Activated CD8-positive, alpha-beta memory T cell treated with anti-CD3 and anti-CD28 coated beads for 36 hours (primary cell): Measurements from ENCODE around the gene ITPR3. TPM values are rescaled to one million over a fixed set of nuclear protein-coding genes. Genes with fewer than 3 reads are reported as not detected.

ENCODE experiments used
- CTCF ChIA-PET: fragments of 350-600 bp; sonication (Branson Sonifier 250); formaldehyde crosslinking; loops from one replicate; lab custom pipeline; 2021; ENCODE audit warnings: antibody characterized with exemption; lab: Charles Lee
- POLR2A ChIA-PET: fragments of 350-600 bp; sonication (Branson Sonifier 250); formaldehyde crosslinking; loops from one replicate; lab custom pipeline; 2021; ENCODE audit warnings: antibody characterized with exemption; lab: Charles Lee
- total RNA-seq, 2 experiments: library from RNA; stranded (reverse); gene quantifications; one replicate each; pipeline ENCODE4 v1.2.3, GENCODE V29; 2021

ITPR3 gene
- total RNA-seq, 2 experiments from 2014 or later, result 42.2 to 44.0 TPM

- POLR2A ChIA-PET, result no interaction called here
Measured at GRCh38 chr6:33740794-33741193, 119.7 kb downstream of the ITPR3 start.

DNA sequence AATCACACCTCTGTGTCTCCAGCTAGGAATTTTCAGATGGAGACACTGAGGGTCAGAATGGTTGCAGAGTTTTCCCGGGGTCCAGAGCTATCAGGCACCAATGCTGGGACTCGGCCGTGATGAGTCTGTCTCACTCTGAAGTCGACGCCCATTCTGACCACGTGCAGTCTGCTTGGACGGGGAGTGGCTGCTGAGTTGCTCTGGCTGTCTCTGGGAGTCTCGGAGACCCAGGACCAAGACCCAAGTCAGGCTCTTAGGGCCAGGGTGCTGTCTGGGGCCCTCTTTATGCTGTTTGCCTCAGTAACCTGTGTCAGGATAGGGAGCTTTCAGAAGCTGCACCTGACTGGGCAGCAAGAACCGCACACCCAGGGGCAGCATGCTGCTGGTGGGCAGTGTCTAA is 121.0 kb downstream of the ITPR3 start:
- ChIA-PET CTCF (no interaction called here), POLR2A (no interaction called here)

More at GRCh38 chr6:33740794-33741193, 119.7 kb downstream of the ITPR3 start:
- CTCF ChIA-PET, result interaction anchor here (0.6 to 1.7 kb wide), 2 partner anchors 9 to 189 kb away, joined by 3 to 4 read pairs; no protein-coding TSS in a partner anchor

GRCh38 chr6:33742837-33743236 is 121.7 kb downstream of the ITPR3 start:
- CTCF ChIA-PET, result interaction anchor here (0.7 to 1.3 kb wide), 3 partner anchors 26 to 285 kb away, joined by 3 to 4 read pairs (median 3); no protein-coding TSS in a partner anchor
- POLR2A ChIA-PET, result interaction anchor here (0.5 kb wide), 1 partner anchor 38 kb away, joined by 7 read pairs; no protein-coding TSS in a partner anchor

DNA sequence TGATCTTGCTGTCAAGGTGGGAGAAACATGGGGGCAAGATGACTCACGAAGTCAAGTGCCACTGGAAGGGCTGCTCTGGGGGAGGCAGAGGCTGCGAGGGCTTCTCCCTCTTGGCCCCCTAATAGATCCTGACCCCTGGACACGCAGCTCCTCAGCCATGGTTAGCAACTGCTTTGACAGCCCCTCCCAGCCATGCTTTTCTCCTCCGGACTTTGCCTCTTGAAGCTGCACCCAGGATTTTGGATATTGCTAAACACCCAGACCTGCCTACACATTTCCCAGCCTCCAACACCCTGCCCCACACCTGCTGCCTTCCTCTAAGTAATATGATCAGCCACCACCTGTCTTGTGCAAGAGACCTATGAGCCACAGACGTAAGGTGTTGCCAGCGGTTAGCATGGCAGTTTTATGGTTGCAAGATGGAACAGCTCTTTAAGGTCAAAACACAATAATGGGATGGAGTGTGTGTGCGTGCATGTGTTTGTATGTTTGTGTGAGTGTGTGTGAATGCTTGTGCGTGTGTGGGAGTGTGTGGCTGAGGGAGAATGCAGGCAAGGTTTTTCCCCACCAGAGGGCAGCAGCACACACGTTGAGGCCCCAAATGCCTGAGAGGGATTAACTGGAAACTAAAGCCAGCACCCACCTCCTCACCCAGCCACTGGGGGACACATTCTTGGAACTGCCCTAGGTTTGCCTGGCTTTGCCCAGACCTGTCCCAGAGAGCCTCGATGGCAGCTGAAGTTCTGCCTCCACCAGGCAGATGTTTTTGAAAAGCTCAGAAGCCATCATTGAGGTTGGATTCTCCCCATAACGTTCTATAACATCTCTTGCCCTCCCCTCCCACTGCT is 123.1 kb downstream of the ITPR3 start:
- POLR2A ChIA-PET, result no interaction called here
- CTCF ChIA-PET, result interaction anchor here (0.6 to 2.2 kb wide), 16 partner anchors 9 to 468 kb away, joined by 3 to 9 read pairs (median 3); partner anchors contain the start of gene UQCC2

GRCh38 chr6:33744895-33745546 is 123.9 kb downstream of the ITPR3 start:
- CTCF ChIA-PET, result interaction anchor here (0.6 to 2.2 kb wide), 10 partner anchors 9 to 419 kb away, joined by 3 to 9 read pairs (median 3); partner anchors contain the start of gene UQCC2
- POLR2A ChIA-PET, result no interaction called here

- ChIA-PET CTCF (interaction anchor here (1.0 to 2.2 kb wide), 3 partner anchors 34 to 282 kb away, joined by 3 to 9 read pairs (median 4); partner anchors contain the start of gene UQCC2), POLR2A (no interaction called here)
Measured at GRCh38 chr6:33745548-33745947, 124.4 kb downstream of the ITPR3 start.

Other genes starting within 250 kb of the ITPR3 start
- 10 to 100 TPM; 58.6 to 63.9 TPM for gene KIFC1, start 229.5 kb upstream of the ITPR3 start, total RNA-seq
- 10 to 100 TPM; 25.5 to 27.3 TPM for gene PHF1, start 210.3 kb upstream of the ITPR3 start, total RNA-seq
- gene CUTA, start 203.2 kb upstream of the ITPR3 start, total RNA-seq, result 100 to 1,000 TPM; 138 to 144 TPM
- 10 to 100 TPM; 23.8 to 24.9 TPM for gene SYNGAP1, start 201.3 kb upstream of the ITPR3 start, total RNA-seq
- 10 to 100 TPM; 14.2 to 15.1 TPM for gene ZBTB9, start 166.7 kb upstream of the ITPR3 start, total RNA-seq
- gene BAK1, start 41.0 kb upstream of the ITPR3 start, total RNA-seq, result 10 to 100 TPM; 45.2 to 46.3 TPM
- gene UQCC2, start 90.4 kb downstream of the ITPR3 start, total RNA-seq, result 100 to 1,000 TPM; 150 to 154 TPM
- gene IP6K3, start 125.6 kb downstream of the ITPR3 start, total RNA-seq, result not detected
- 10 to 100 TPM; 45.6 to 48.1 TPM for gene LEMD2, start 167.8 kb downstream of the ITPR3 start, total RNA-seq
- not detected for gene MLN, start 182.7 kb downstream of the ITPR3 start, total RNA-seq